Liver (tissue), 9 donors: Measurements from ENCODE around the gene ARHGAP30. TPM values are rescaled to one million over a fixed set of nuclear protein-coding genes. Genes with fewer than 3 reads are reported as not detected.

Source experiments
- DNase-seq: peaks from one replicate; pipeline ENCODE4 v3.0.0-alpha.2; 2017; ENCODE audit warnings: low spot score
- H3K27ac ChIP-seq, 2 donors: one replicate each; pipeline ENCODE4 v1.7.0; 2013; ENCODE audit warnings: inconsistent platforms in 2 of 2, low read length in 2 of 2, control low read depth in 1 of 2, low read depth in 1 of 2, mild to moderate bottlenecking in 1 of 2
- H3K27me3 ChIP-seq, 4 donors: one replicate each; pipeline versions ENCODE4 v1.6.1 to v1.7.0; 2013; ENCODE audit warnings: low read length in 3 of 4, inconsistent platforms in 1 of 4, mild to moderate bottlenecking in 1 of 4, moderate library complexity in 1 of 4; ENCODE audit not compliant: control insufficient read depth in 4 of 4, insufficient read depth in 4 of 4
- H3K36me3 ChIP-seq, 4 donors: one replicate each; pipeline versions ENCODE4 v1.6.1 to v1.7.0; 2013; ENCODE audit warnings: low read length in 3 of 4, mild to moderate bottlenecking in 3 of 4, low read depth in 1 of 4, moderate library complexity in 1 of 4; ENCODE audit not compliant: control insufficient read depth in 4 of 4, insufficient read depth in 3 of 4
- H3K4me1 ChIP-seq, 4 donors: one replicate each; pipeline versions ENCODE4 v1.6.1 to v1.7.0; 2013; ENCODE audit warnings: low read length in 3 of 4, mild to moderate bottlenecking in 3 of 4, moderate library complexity in 1 of 4; ENCODE audit not compliant: control insufficient read depth in 4 of 4, insufficient read depth in 4 of 4
- H3K4me3 ChIP-seq, 3 donors: one replicate each; pipeline versions ENCODE4 v1.6.1 to v1.7.0; 2013; ENCODE audit warnings: low read length in 3 of 3, control low read depth in 1 of 3, low read depth in 1 of 3, mild to moderate bottlenecking in 1 of 3
- H3K9ac ChIP-seq, 2 donors: one replicate each; pipeline ENCODE4 v1.7.0; 2013; ENCODE audit warnings: low read length in 2 of 2, mild to moderate bottlenecking in 2 of 2, moderate library complexity in 2 of 2, control low read depth in 1 of 2, low read depth in 1 of 2
- H3K9me3 ChIP-seq, 4 donors: one replicate each; pipeline versions ENCODE4 v1.6.1 to v1.7.0; 2013; ENCODE audit warnings: low read length in 3 of 4; ENCODE audit not compliant: control insufficient read depth in 4 of 4
- CTCF ChIP-seq: fragments of 150-350 bp; IDR thresholded peaks from 2 replicates; pipeline ENCODE4 v1.5.1; 2017; ENCODE audit warnings: improper control_type of control experiment, low read depth, low read length; ENCODE audit not compliant: missing input control
- EGR1 ChIP-seq, 2 donors: IDR thresholded peaks; 2 replicates each; pipeline ENCODE4 v1.6.1; 2016 to 2018; ENCODE audit warnings: antibody characterized with exemption in 2 of 2, low read depth in 2 of 2
- FOXA1 ChIP-seq: IDR thresholded peaks from 2 replicates; pipeline ENCODE4 v1.6.1; 2016; ENCODE audit warnings: antibody characterized with exemption
- FOXA2 ChIP-seq: IDR thresholded peaks from 2 replicates; pipeline ENCODE4 v1.6.1; 2016; ENCODE audit warnings: antibody characterized with exemption
- GABPA ChIP-seq, 2 donors: IDR thresholded peaks in 1 of 2; conservative IDR thresholded peaks in 1 of 2; 2 replicates each; pipeline ENCODE4 v1.6.1; 2016; ENCODE audit warnings: antibody characterized with exemption in 2 of 2, mild to moderate bottlenecking in 1 of 2, moderate library complexity in 1 of 2
- HNF4A ChIP-seq, 2 donors: conservative IDR thresholded peaks; 2 replicates each; pipeline ENCODE4 v1.6.1; 2016; ENCODE audit warnings: antibody characterized with exemption in 2 of 2, mild to moderate bottlenecking in 2 of 2
- HNF4G ChIP-seq: IDR thresholded peaks from 2 replicates; pipeline ENCODE4 v1.6.1; 2016; ENCODE audit warnings: antibody characterized with exemption
- MAX ChIP-seq: IDR thresholded peaks from 2 replicates; pipeline ENCODE4 v1.6.1; 2016; ENCODE audit warnings: antibody characterized with exemption
- NR2F2 ChIP-seq: IDR thresholded peaks from 2 replicates; pipeline ENCODE4 v1.6.1; 2016; ENCODE audit warnings: antibody characterized with exemption
- REST ChIP-seq: IDR thresholded peaks from 2 replicates; pipeline ENCODE4 v1.6.1; 2016; ENCODE audit warnings: antibody characterized with exemption, mild to moderate bottlenecking
- RXRA ChIP-seq, 2 donors: IDR thresholded peaks; 2 replicates each; pipeline ENCODE4 v1.6.1; 2017 to 2018; ENCODE audit warnings: antibody characterized with exemption in 2 of 2, mild to moderate bottlenecking in 1 of 2
- TAF1 ChIP-seq: conservative IDR thresholded peaks from 2 replicates; pipeline ENCODE4 v1.6.1; 2016; ENCODE audit warnings: antibody characterized with exemption, mild to moderate bottlenecking
- YY1 ChIP-seq: IDR thresholded peaks from 2 replicates; pipeline ENCODE4 v1.6.1; 2016; ENCODE audit warnings: antibody characterized with exemption, mild to moderate bottlenecking
- ZBTB33 ChIP-seq: IDR thresholded peaks from 2 replicates; pipeline ENCODE4 v1.6.1; 2016; ENCODE audit warnings: antibody characterized with exemption
- WGBS: extraction: QIAGEN DNeasy Blood & Tissue Kit; methylation state at CpG from one replicate; pipeline ENCODE4 v1.1.7; 2013; 5-methylcytosine and 5-hydroxymethylcytosine counted together
- polyA plus RNA-seq, 2 donors: library from polyadenylated mRNA; stranded (reverse) in 1 of 2; unstranded in 1 of 2; fragments of 200-250 nt in 1 of 2; fragments of >200 nt in 1 of 2; fragmentation: Nextera tagmentation in 1 of 2; extraction: Ambion mirVana in 1 of 2; gene quantifications; one replicate each; pipeline versions ENCODE4 v1.2.1 to v1.2.3, GENCODE V29; 2013 to 2015
- total RNA-seq, 2 donors: library from RNA; depleted of rRNA; stranded (reverse); fragments of >200 nt; gene quantifications; one replicate each; pipeline ENCODE4 v1.2.3, GENCODE V29; 2014
- donor health status: healthy.
- donor health status: healthy.
- donor health status: healthy.
- donor health status: healthy.
- donor health status: healthy.

Gene ARHGAP30
- total and polyA plus RNA-seq, 4 donors: 1.2 to 8.9 (median 5.0) TPM

GRCh38 chr1:161047436-161048420 is 22.0 kb downstream of the ARHGAP30 start:
- H3K27me3 ChIP-seq: no peaks in the 10 kb centered on the region
- H3K27ac ChIP-seq: no peak overlapping the region
- DNase-seq: no peak
- H3K4me3 ChIP-seq: no peak overlapping the region
- peaks cover 0 to 11% (median 2%) of the 10 kb centered on the region in 4 donors for H3K36me3 ChIP-seq
- H3K9me3 ChIP-seq: peaks cover 0 to 7% (median 2%) of the 10 kb centered on the region in 4 donors
- TF ChIP-seq EGR1 (IDR thresholded peaks at IDR 0.05; ENCODE audit: low read depth in 2 of 2) (no peak), NR2F2 (no peak), REST (no peak), RXRA (IDR thresholded peaks at IDR 0.05) (no peak), CTCF (no peak), HNF4G (no peak), YY1 (no peak), FOXA2 (no peak)
- H3K9ac ChIP-seq: no peak overlapping the region
- H3K4me1 ChIP-seq: peaks cover 3 to 19% (median 9%) of the 10 kb centered on the region in 4 donors
- 97% methylated on average over 18 of the region's 18 CpGs for WGBS

GRCh38 chr1:161046605-161047228 is 23.0 kb downstream of the ARHGAP30 start:
- Histone ChIP-seq H3K27me3 (no peaks in the 10 kb centered on the region), H3K27ac (peak overlapping the region; percentile 85 to 92), H3K4me3 (peak overlapping the region; percentile 89 to 97 (median 91)), H3K36me3 (peaks cover 0 to 18% (median 12%) of the 10 kb centered on the region in 4 donors), H3K9ac (no peak overlapping the region), H3K4me1 (peaks cover 3 to 19% (median 9%) of the 10 kb centered on the region in 4 donors), H3K9me3 (peaks cover 0 to 7% (median 2%) of the 10 kb centered on the region in 4 donors)
- no peak for DNase-seq
- WGBS: 65% methylated on average over 2 of the region's 2 CpGs
- TF ChIP-seq GABPA (IDR thresholded peaks at IDR 0.05 in 1 of 2, conservative IDR thresholded peaks at IDR 0.05 in 1 of 2) (no peak), TAF1 (no peak), FOXA1 (no peak), EGR1 (IDR thresholded peaks at IDR 0.05; ENCODE audit: low read depth in 2 of 2) (no peak), RXRA (IDR thresholded peaks at IDR 0.05) (no peak), CTCF (no peak), REST (no peak), MAX (no peak), HNF4A (conservative IDR thresholded peaks at IDR 0.05) (no peak), ZBTB33 (no peak), FOXA2 (no peak)
